Uterus (tissue), 4 donors: ENCODE data around the gene MTSS2. TPM values are rescaled to one million over a fixed set of nuclear protein-coding genes. Genes with fewer than 3 reads are reported as not detected.

Experiments
- DNase-seq, 2 donors: peaks; one replicate each; pipeline ENCODE4 v3.0.0-alpha.2; 2019 to 2020
- H3K27ac ChIP-seq, 2 donors: fragments of 200-600 bp; sonication (generic); 1 replicate in 1 of 2; 2 replicates in 1 of 2; pipeline ENCODE4 v1.5.1; 2016 to 2018
- H3K27me3 ChIP-seq, 2 donors: fragments of 200-600 bp; sonication (generic); one replicate each; pipeline ENCODE4 v1.5.1; 2018 to 2019; ENCODE audit warnings: control low read depth in 1 of 2
- H3K36me3 ChIP-seq, 2 donors: fragments of 200-600 bp; sonication (generic); one replicate each; pipeline ENCODE4 v1.5.1; 2019; ENCODE audit warnings: control low read depth in 1 of 2
- H3K4me1 ChIP-seq, 2 donors: fragments of 200-600 bp; sonication (generic); one replicate each; pipeline ENCODE4 v1.5.1; 2018 to 2019; ENCODE audit warnings: control low read depth in 1 of 2
- H3K4me3 ChIP-seq, 2 donors: fragments of 200-600 bp; sonication (generic); 1 replicate in 1 of 2; 2 replicates in 1 of 2; pipeline ENCODE4 v1.5.1; 2018 to 2019; ENCODE audit warnings: mild to moderate bottlenecking in 1 of 2
- H3K9me3 ChIP-seq, 2 donors: fragments of 200-600 bp; sonication (generic); one replicate each; pipeline ENCODE4 v1.5.1; 2019; ENCODE audit warnings: control low read depth in 1 of 2
- POLR2A ChIP-seq, 2 donors: fragments of 450-650 bp; IDR thresholded peaks; one replicate each; pipeline ENCODE4 v1.6.1; 2016; ENCODE audit warnings: antibody characterized with exemption in 2 of 2, mild to moderate bottlenecking in 1 of 2, moderate library complexity in 1 of 2
- intact Hi-C: fragments of 100-400 bp; cut with DNase I; formaldehyde crosslinking; loops from one replicate; pipeline ENCODE4 v1.15.1; 2023; ENCODE audit warnings: low total_unique reads
- total RNA-seq, 4 donors: library from RNA; depleted of rRNA in 3 of 4; stranded (reverse); fragments of >200 nt in 3 of 4; gene quantifications; one replicate each; pipeline versions ENCODE4 v1.1.0 to v1.2.4, GENCODE V29; 2014 to 2023
- TF ChIP-seq, protein P1 (sequence below), 4 experiments: fragments of 200-600 bp in 2 of 4; fragments of 450-650 bp in 2 of 4; sonication (generic) in 2 of 4; IDR thresholded peaks; one replicate each; pipeline ENCODE4 v1.5.1; 2016 to 2019; ENCODE audit warnings: antibody characterized with exemption in 4 of 4, mild to moderate bottlenecking in 2 of 4, moderate library complexity in 1 of 4
- donor health status: DM: yes; HTN: yes; CAD: no.

The MTSS2 gene
- total RNA-seq, 4 donors from 2014 or later: 11.2 to 142 (median 18.2) TPM

DNA sequence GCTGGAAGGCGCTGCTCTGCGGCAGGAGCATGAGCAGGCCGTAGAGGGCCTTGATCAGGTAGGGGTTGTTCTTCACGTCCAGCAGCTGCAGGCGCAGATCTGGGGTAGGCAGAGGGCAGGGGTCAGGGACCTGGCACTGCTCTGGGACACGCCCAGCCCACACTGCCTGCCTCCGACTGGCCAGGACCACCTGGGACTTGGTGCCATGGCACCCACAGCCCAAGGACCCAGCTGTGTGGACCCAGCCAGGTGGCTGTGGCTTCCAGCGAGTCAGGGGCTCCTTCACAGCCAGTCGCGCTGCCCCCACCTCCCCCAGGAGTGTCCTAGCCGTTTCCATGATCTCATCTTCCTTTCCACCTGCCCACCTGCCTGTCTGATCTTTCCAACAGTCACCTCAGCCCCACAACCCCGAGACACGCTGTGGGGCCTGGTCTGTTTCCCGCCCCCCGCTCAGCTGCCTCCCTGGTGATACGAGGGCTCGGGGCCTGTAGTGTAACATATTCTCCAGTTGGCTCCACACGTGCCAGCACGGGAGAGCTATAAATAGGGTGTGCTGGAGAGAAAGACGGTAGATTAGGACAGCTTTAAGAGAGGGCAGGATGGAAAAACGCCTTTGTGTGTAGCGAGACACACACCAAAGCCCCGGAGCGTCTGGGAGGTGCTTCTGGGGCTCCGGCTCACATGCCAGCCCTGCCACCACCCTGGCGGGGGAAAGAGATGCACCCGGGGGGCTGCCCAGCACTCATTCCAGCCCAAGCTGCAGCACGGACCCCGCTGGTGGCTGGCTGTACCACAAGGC lies 7.2 kb upstream of the MTSS2 start:
- no peak for TF ChIP-seq POLR2A (IDR thresholded peaks at IDR 0.05)
- TF ChIP-seq, protein P1, sequence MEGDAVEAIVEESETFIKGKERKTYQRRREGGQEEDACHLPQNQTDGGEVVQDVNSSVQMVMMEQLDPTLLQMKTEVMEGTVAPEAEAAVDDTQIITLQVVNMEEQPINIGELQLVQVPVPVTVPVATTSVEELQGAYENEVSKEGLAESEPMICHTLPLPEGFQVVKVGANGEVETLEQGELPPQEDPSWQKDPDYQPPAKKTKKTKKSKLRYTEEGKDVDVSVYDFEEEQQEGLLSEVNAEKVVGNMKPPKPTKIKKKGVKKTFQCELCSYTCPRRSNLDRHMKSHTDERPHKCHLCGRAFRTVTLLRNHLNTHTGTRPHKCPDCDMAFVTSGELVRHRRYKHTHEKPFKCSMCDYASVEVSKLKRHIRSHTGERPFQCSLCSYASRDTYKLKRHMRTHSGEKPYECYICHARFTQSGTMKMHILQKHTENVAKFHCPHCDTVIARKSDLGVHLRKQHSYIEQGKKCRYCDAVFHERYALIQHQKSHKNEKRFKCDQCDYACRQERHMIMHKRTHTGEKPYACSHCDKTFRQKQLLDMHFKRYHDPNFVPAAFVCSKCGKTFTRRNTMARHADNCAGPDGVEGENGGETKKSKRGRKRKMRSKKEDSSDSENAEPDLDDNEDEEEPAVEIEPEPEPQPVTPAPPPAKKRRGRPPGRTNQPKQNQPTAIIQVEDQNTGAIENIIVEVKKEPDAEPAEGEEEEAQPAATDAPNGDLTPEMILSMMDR (IDR thresholded peaks at IDR 0.05): no peak
- H3K9me3 ChIP-seq: no peaks in the 10 kb centered on the region
- peak; percentile 73 to 85 for DNase-seq
- intact Hi-C loops: loop anchor here (5.0 kb wide), 1 partner anchor 49 kb away; no protein-coding TSS in a partner anchor
- no peaks in the 10 kb centered on the region for H3K27me3 ChIP-seq
- peaks cover 36 to 84% of the 10 kb centered on the region in 2 donors for H3K4me1 ChIP-seq
- H3K4me3 ChIP-seq: no peak overlapping the region
- H3K36me3 ChIP-seq: no peaks in the 10 kb centered on the region
- H3K27ac ChIP-seq: peak overlapping the region; percentile 93 to 97

DNA sequence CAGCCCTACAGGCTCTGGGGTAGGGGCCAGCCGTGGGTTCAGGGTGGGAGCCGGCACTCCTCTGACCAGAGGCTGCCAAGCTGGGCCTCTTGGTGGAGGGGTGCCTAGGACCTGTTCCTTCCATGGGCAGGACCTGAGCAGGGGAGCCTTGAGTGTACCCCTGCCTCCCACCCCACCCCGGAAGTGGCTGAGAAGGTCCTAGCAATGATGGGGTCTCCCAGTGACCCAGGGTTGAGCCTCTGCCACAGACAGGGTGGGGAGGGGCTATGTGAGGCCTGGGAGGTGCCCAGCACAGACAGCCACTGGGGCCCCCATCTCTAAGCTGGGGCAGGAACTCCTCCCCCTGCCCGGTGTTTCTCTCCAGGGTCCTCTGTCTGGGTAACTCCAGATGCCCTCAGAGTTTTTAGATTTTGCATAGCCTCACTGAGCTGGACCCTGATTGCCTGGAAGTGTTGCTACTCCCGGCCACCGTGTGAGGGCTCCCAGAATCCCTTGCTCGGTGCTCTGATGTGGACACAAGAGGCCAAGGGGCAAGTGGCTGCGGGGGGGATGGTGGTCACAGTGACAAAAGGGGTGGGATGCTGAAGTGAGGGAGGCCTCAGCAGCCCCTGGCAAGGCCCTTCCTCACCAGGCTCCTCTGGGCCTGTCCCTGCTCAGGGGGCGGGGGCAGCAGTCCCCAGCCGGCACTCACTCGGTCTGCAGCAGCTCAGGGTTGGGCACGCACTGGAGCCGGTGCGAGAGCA lies 6.4 kb upstream of the MTSS2 start:
- Histone ChIP-seq H3K27ac (peak overlapping the region; percentile 93 to 97), H3K36me3 (no peaks in the 10 kb centered on the region), H3K4me3 (no peak overlapping the region), H3K27me3 (no peaks in the 10 kb centered on the region), H3K4me1 (peaks cover 36 to 85% of the 10 kb centered on the region in 2 donors), H3K9me3 (no peaks in the 10 kb centered on the region)
- intact Hi-C loops: loop anchor here (5.0 kb wide), 1 partner anchor 50 kb away; no protein-coding TSS in a partner anchor
- DNase-seq: no peak
- no peak for TF ChIP-seq POLR2A (IDR thresholded peaks at IDR 0.05)
- TF ChIP-seq, protein P1 (IDR thresholded peaks at IDR 0.05): no peak

- Histone ChIP-seq H3K4me1 (peaks cover 36 to 80% of the 10 kb centered on the region in 2 donors), H3K27ac (peak overlapping the region; percentile 93 to 97), H3K9me3 (no peaks in the 10 kb centered on the region), H3K4me3 (no peak overlapping the region), H3K36me3 (no peaks in the 10 kb centered on the region), H3K27me3 (no peaks in the 10 kb centered on the region)
- peak; percentile 90 to 97 for DNase-seq
- peak in 1 of 2 donors; percentile 41 for TF ChIP-seq POLR2A (IDR thresholded peaks at IDR 0.05)
- TF ChIP-seq, protein P1 (IDR thresholded peaks at IDR 0.05): no peak
- intact Hi-C loops: loop anchor here (5.0 kb wide), 1 partner anchor 51 kb away; no protein-coding TSS in a partner anchor
These were observed 5.6 kb upstream of the MTSS2 start for GRCh38 chr16:70691223-70692129.

DNA sequence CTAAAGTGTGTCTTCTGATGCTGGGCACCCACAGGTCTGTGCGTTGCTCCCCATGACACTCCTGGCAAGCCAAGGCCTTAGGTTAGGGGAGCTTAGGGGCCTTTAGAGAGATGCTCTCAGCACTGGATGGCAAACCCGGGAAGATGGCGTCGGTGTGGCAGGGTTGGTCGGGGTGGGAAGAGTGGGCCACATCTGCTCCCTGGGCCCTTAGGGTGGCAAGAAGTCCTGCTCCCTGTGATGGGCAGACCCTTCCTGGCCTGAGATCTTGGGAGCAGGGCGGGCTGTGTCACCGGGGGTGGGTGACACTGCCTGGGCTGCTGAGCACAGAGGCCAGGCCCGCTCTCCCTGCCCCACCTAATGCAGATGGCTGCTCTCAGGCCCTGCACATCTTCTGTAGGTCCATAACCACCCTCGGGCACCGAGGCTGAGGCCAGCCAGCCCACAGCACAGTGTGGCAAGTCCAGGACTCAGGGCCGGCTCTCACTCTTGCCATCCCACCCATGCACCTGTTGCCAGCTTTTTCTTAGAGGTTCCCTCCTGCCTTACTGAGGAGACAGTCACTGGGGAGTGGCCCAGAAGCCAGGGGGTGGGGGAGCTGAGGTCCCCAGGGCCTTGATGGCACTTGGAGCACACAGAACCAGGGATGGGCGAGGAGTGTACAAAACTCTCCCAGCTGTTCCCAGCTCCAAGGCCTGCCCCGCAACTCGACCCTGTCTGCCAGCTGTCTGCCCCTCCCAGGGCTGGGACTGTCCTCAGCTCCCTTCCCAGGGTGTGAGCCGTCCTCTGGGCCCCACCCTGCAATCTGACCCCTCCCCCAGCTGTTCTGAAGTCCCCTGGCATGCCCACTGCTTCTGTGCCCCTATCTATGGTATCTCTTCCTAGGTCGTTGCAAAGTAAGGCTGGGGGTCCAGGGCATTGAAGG lies 4.4 kb upstream of the MTSS2 start:
- H3K4me3 ChIP-seq: no peak overlapping the region
- no peaks in the 10 kb centered on the region for H3K36me3 ChIP-seq
- H3K4me1 ChIP-seq: peaks cover 36 to 71% of the 10 kb centered on the region in 2 donors
- H3K27ac ChIP-seq: peak overlapping the region; percentile 93 to 97
- H3K9me3 ChIP-seq: no peaks in the 10 kb centered on the region
- no peak for TF ChIP-seq POLR2A (IDR thresholded peaks at IDR 0.05)
- TF ChIP-seq, protein P1 (IDR thresholded peaks at IDR 0.05): no peak
- no peak for DNase-seq
- intact Hi-C loops: loop anchor here (5.0 kb wide), 1 partner anchor 52 kb away; no protein-coding TSS in a partner anchor
- H3K27me3 ChIP-seq: no peaks in the 10 kb centered on the region
